Transverse colon (tissue), 4 donors: ENCODE data around the gene GFRA4.

Experiments
- CTCF ChIP-seq, 5 experiments: fragments of 200-600 bp in 3 of 5; fragments of 450-650 bp in 2 of 5; sonication (generic) in 3 of 5; IDR thresholded peaks; 1 replicate in 2 of 5; 2 replicates in 3 of 5; pipeline ENCODE4 v1.5.1; 2016 to 2017; ENCODE audit warnings: antibody characterized with exemption in 5 of 5, inconsistent platforms in 3 of 5, mild to moderate bottlenecking in 2 of 5, moderate library complexity in 1 of 5
- EP300 ChIP-seq: sonication (generic); formaldehyde crosslinking; IDR thresholded peaks from one replicate; pipeline ENCODE4 v1.6.1; 2017; ENCODE audit warnings: antibody characterized with exemption, low read depth
- POLR2A ChIP-seq: fragments of 450-650 bp; IDR thresholded peaks from one replicate; pipeline ENCODE4 v1.6.1; 2016; ENCODE audit warnings: antibody characterized with exemption, mild to moderate bottlenecking, moderate library complexity
- POLR2AphosphoS5 ChIP-seq, 3 donors: sonication (generic); formaldehyde crosslinking; IDR thresholded peaks; one replicate each; pipeline ENCODE4 v1.6.1; 2016; ENCODE audit warnings: antibody characterized with exemption in 3 of 3

GRCh38 chr20:3669710-3670367 lies 6.6 kb upstream of the GFRA4 start:
- TF ChIP-seq CTCF (IDR thresholded peaks at IDR 0.05) (no peak), POLR2AphosphoS5 (IDR thresholded peaks at IDR 0.05) (no peak), POLR2A (no peak), EP300 (no peak)
